K562 (cell line): ENCODE results near the gene TRIM38. TPM values are rescaled to one million over a fixed set of nuclear protein-coding genes. Genes with fewer than 3 reads are reported as not detected.

Experiments used
- C11orf30 ChIP-seq: fragments of 450-650 bp; IDR thresholded peaks from 2 replicates; pipeline ENCODE4 v1.6.1; 2016; ENCODE audit warnings: low read depth, mild to moderate bottlenecking
- HNRNPK ChIP-seq: fragments of 200-400 bp; formaldehyde crosslinking; IDR thresholded peaks from one replicate; pipeline ENCODE4 v1.6.1; 2018; ENCODE audit warnings: mild to moderate bottlenecking, low read depth, low read length; ENCODE audit not compliant: poor library complexity, severe bottlenecking
- HNRNPL ChIP-seq: fragments of 200-400 bp; formaldehyde crosslinking; IDR thresholded peaks from 2 replicates; pipeline ENCODE4 v1.6.1; 2017; ENCODE audit warnings: low read depth, mild to moderate bottlenecking, low read length
- JUND ChIP-seq, 2 experiments: IDR thresholded peaks; 2 replicates in 1 of 2; 3 replicates in 1 of 2; pipeline ENCODE4 v1.6.1; 2011; ENCODE audit warnings: borderline replicate concordance in 2 of 2, low read depth in 2 of 2, low read length in 2 of 2, improper control_type of control experiment in 1 of 2, missing biosample characterization in 1 of 2, missing genetic modification characterization in 1 of 2, missing genetic modification reagents in 1 of 2
- KAT7 ChIP-seq: sonication (generic); formaldehyde crosslinking; IDR thresholded peaks from 2 replicates; pipeline ENCODE4 v1.8.0; 2022; ENCODE audit warnings: missing genetic modification reagents, mild to moderate bottlenecking, borderline replicate concordance
- L3MBTL2 ChIP-seq: fragments of 450-650 bp; IDR thresholded peaks from 2 replicates; pipeline ENCODE4 v1.6.1; 2016; ENCODE audit warnings: mild to moderate bottlenecking, moderate library complexity
- MTF1 ChIP-seq: fragments of 250-450 bp; sonication (Bioruptor Pico); IDR thresholded peaks from 2 replicates; pipeline ENCODE4 v1.9.0; 2021; ENCODE audit warnings: moderate library complexity, mild to moderate bottlenecking, inconsistent platforms, borderline replicate concordance
- POLR2AphosphoS5 ChIP-seq: IDR thresholded peaks from 2 replicates; pipeline ENCODE4 v1.6.1; 2011; ENCODE audit warnings: mild to moderate bottlenecking, low read depth, low read length, moderate library complexity; ENCODE audit not compliant: control insufficient read depth, insufficient read depth
- POLR2G ChIP-seq: fragments of 200-400 bp; formaldehyde crosslinking; IDR thresholded peaks from 2 replicates; pipeline ENCODE4 v1.6.1; 2017; ENCODE audit warnings: low read depth, mild to moderate bottlenecking, antibody characterized with exemption, low read length, moderate library complexity
- RAD51 ChIP-seq: fragments of 450-650 bp; IDR thresholded peaks from 2 replicates; pipeline ENCODE4 v1.7.1; 2016; ENCODE audit warnings: low read depth, mild to moderate bottlenecking, borderline replicate concordance
- SMARCA4 ChIP-seq: fragments of 450-650 bp; IDR thresholded peaks from 2 replicates; pipeline ENCODE4 v1.6.1; 2016
- ZNF253 ChIP-seq: fragments of 250-450 bp; sonication (Bioruptor Pico); conservative IDR thresholded peaks from 2 replicates; pipeline ENCODE4 v1.6.1; 2021; ENCODE audit warnings: mild to moderate bottlenecking
- ZNF76 ChIP-seq: fragments of 250-450 bp; sonication (Bioruptor Pico); IDR thresholded peaks from 2 replicates; pipeline ENCODE4 v1.4.0; 2020; ENCODE audit warnings: mild to moderate bottlenecking, moderate library complexity, borderline replicate concordance
- polyA plus RNA-seq, 8 experiments: library from polyadenylated mRNA; depleted of rRNA in 4 of 8; stranded (reverse) in 5 of 8; unstranded in 3 of 8; fragments of >200 nt; fragmentation: Nextera tagmentation in 2 of 8; fragmentation: Illumina TruSeq in 1 of 8; extraction: Ambion mirVana in 2 of 8; extraction: Trizol in 1 of 8; gene quantifications; 2 replicates each; pipeline versions ENCODE4 v1.2.1 to v1.2.3, GENCODE V29; 2011 to 2014; ENCODE audit warnings: inconsistent platforms in 1 of 8, missing spikeins in 1 of 8
- total RNA-seq, 7 experiments: library from RNA; depleted of rRNA in 6 of 7; stranded (reverse); fragments of >200 nt in 6 of 7; fragmentation: Illumina TruSeq in 2 of 7; extraction: Trizol in 2 of 7; gene quantifications; 2 replicates each; pipeline versions ENCODE4 v1.2.1 to v1.2.3, GENCODE V29; 2011 to 2021; ENCODE audit warnings: low replicate concordance in 1 of 7
- TF ChIP-seq, protein P1 (sequence below), 2 experiments: fragments of 450-650 bp; formaldehyde crosslinking in 1 of 2; IDR thresholded peaks; 2 replicates each; pipeline versions ENCODE4 v1.4.0 to v1.6.1; 2014 to 2020; ENCODE audit warnings: mild to moderate bottlenecking in 2 of 2, borderline replicate concordance in 1 of 2, low read depth in 1 of 2
- TF ChIP-seq, protein P2 (sequence below): fragments of 450-650 bp; IDR thresholded peaks from 2 replicates; pipeline ENCODE4 v1.6.1; 2018; ENCODE audit warnings: mild to moderate bottlenecking, low read depth; ENCODE audit not compliant: partially characterized antibody
- TF ChIP-seq, protein P3 (sequence below): fragments of 250-450 bp; sonication (Bioruptor Pico); IDR thresholded peaks from 2 replicates; pipeline ENCODE4 v1.5.0; 2020; ENCODE audit warnings: mild to moderate bottlenecking

TRIM38 gene
- total and polyA plus RNA-seq, 9 of the 15 experiments (the other 6 are each of a cell fraction or from before 2014, with no cell fraction given): 1.7 to 6.7 (median 6.3) TPM

DNA sequence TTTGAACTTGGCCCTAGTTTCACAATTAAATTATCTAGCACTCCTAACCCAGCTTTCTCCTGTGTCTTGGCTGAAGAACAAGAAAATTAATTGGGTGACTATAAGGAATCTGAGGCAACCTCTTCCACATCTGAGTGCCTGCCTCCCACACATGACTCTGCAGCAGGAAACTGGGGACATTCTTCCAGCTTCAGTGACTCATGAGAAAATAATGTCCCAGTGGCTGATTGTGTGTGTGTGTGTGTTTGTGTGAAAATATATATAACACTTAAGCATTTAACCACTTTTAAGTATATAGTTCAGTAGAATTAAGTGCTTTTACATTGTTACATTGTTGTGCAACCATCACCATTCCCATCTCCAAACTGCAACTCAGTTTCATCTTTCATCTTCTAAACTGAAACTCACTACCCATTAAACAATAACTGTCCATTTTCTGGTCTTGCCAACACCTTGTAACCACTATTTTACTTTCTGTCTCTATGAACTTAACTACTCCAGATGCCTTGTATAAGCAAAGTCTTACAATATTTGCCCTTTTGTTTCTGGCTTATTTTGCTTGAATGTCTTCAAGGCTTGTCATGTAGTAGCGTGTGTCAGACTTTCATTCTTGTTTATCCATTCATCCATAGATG lies 8.7 kb downstream of the TRIM38 start (continued):
- TF ChIP-seq, protein P1, sequence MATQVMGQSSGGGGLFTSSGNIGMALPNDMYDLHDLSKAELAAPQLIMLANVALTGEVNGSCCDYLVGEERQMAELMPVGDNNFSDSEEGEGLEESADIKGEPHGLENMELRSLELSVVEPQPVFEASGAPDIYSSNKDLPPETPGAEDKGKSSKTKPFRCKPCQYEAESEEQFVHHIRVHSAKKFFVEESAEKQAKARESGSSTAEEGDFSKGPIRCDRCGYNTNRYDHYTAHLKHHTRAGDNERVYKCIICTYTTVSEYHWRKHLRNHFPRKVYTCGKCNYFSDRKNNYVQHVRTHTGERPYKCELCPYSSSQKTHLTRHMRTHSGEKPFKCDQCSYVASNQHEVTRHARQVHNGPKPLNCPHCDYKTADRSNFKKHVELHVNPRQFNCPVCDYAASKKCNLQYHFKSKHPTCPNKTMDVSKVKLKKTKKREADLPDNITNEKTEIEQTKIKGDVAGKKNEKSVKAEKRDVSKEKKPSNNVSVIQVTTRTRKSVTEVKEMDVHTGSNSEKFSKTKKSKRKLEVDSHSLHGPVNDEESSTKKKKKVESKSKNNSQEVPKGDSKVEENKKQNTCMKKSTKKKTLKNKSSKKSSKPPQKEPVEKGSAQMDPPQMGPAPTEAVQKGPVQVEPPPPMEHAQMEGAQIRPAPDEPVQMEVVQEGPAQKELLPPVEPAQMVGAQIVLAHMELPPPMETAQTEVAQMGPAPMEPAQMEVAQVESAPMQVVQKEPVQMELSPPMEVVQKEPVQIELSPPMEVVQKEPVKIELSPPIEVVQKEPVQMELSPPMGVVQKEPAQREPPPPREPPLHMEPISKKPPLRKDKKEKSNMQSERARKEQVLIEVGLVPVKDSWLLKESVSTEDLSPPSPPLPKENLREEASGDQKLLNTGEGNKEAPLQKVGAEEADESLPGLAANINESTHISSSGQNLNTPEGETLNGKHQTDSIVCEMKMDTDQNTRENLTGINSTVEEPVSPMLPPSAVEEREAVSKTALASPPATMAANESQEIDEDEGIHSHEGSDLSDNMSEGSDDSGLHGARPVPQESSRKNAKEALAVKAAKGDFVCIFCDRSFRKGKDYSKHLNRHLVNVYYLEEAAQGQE (IDR thresholded peaks at IDR 0.05; ENCODE audit: borderline replicate concordance): peak; percentile 15; the same call in 1 of the 2 replicates
- TF ChIP-seq, protein P1 (CRISPR knock-in tag; IDR thresholded peaks at IDR 0.05; ENCODE audit: low read depth): no peak
- TF ChIP-seq, protein P2, sequence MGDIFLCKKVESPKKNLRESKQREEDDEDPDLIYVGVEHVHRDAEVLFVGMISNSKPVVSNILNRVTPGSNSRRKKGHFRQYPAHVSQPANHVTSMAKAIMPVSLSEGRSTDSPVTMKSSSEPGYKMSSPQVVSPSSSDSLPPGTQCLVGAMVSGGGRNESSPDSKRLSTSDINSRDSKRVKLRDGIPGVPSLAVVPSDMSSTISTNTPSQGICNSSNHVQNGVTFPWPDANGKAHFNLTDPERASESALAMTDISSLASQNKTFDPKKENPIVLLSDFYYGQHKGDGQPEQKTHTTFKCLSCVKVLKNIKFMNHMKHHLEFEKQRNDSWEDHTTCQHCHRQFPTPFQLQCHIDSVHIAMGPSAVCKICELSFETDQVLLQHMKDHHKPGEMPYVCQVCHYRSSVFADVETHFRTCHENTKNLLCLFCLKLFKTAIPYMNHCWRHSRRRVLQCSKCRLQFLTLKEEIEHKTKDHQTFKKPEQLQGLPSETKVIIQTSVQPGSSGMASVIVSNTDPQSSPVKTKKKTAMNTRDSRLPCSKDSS: no peak
- TF ChIP-seq ZNF76 (CRISPR knock-in tag) (no peak), JUND (IDR thresholded peaks at IDR 0.05; ENCODE audit: borderline replicate concordance, low read depth, low read length) (peak; percentile 97), JUND (tag; IDR thresholded peaks at IDR 0.05; ENCODE audit: borderline replicate concordance, low read depth, low read length) (peak; percentile 97; the same call in 2 of the 3 replicates), MTF1 (CRISPR knock-in tag) (no peak), SMARCA4 (peak; percentile 97), L3MBTL2 (no peak), HNRNPL (no peak), KAT7 (CRISPR knock-in tag) (no peak), RAD51 (no peak), ZNF253 (CRISPR knock-in tag) (no peak), POLR2AphosphoS5 (0 out of 2 replicates have a peak, but pooled peaks have one; percentile 28), HNRNPK (no peak), POLR2G (no peak), C11orf30 (peak; percentile 95)
- TF ChIP-seq, protein P3, sequence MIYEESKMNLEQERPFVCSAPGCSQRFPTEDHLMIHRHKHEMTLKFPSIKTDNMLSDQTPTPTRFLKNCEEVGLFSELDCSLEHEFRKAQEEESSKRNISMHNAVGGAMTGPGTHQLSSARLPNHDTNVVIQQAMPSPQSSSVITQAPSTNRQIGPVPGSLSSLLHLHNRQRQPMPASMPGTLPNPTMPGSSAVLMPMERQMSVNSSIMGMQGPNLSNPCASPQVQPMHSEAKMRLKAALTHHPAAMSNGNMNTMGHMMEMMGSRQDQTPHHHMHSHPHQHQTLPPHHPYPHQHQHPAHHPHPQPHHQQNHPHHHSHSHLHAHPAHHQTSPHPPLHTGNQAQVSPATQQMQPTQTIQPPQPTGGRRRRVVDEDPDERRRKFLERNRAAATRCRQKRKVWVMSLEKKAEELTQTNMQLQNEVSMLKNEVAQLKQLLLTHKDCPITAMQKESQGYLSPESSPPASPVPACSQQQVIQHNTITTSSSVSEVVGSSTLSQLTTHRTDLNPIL (CRISPR knock-in tag): no peak
